ENCODE measurements around the gene TBC1D22A.

TBC1D22A gene

DNA sequence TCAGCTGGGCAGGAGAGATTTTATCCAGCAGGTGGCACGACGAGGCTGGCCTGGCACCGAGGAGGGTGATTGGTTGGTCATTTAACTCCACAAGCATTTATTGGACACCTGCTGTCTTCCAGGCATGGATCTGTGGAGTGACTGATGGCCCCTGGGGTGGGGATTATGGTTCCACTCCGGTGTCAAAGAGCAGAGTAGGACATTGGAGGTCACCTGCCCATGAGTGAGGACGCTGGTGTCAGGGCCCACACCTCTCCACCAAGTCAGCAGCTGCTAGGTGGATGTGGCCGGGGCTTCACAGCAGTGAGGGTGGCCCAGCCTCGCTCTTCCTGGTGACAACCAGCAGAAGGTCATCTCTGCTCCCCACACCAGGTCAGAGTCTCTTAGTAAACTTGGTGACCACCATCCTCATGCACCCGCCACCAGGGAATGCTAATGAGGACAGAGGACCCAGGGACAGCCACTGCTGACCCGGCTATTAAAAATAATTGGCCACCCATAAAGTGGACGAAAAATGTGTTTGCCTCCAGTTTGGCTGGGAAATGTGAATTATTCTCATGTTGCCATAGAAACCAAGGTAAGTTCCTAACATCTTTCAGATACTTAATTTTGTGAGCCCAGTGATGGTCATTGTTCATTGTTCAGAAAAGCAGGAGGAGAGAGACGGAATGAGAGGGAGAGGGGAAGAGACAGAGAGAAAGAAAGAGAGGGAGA, 428.7 kb downstream of the TBC1D22A start:
- DNase-seq (ENCODE audit: low read depth in 3 of 3) = no peak

GRCh38 chr22:47191671-47192650, 429.5 kb downstream of the TBC1D22A start:
- no peak for DNase-seq (ENCODE audit: low read depth in 3 of 3)

DNA sequence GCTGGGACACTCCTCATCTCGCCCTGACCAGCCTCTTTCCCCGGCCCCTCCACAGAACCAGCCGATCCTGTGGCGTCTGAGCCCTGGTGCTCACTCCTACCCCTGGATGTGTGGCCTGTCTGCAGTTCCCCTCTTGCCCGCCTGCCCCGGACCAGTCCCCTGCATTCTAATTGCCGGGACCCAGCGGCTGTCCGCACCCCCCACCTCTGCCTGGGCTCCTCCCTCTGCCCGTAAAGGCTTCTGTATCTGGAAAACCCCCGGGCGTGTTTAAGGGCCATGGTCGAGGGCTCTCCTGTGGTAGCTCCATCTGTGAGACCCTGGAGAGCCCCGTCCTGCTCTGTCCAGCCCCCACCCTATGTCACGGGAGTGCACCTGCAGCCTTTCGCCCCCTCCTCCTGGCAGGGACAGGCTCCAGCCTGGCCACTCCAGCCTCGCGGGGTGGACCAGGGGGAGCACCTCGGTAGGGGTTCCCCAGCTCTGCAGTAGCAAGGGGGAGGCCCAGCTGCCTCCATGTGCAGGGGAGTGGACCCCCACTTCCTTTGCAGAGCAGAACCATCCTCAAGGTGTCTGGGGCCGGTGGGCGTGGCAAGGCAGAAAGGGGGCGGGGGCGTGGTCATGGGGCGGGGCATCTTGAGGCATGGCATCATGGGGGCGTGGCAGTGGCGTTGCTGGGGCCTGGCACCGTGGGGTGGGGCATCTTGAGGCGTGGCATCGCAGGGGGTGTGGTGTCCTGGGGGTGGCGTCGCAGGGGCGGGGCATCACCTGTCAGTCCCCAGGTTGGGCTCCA, 430.4 kb downstream of the TBC1D22A start:
- DNase-seq (ENCODE audit: low read depth in 3 of 3) = no peak

- no peak for DNase-seq (ENCODE audit: low read depth in 3 of 3)
Observed at GRCh38 chr22:47193606-47194329, 431.3 kb downstream of the TBC1D22A start.

DNA sequence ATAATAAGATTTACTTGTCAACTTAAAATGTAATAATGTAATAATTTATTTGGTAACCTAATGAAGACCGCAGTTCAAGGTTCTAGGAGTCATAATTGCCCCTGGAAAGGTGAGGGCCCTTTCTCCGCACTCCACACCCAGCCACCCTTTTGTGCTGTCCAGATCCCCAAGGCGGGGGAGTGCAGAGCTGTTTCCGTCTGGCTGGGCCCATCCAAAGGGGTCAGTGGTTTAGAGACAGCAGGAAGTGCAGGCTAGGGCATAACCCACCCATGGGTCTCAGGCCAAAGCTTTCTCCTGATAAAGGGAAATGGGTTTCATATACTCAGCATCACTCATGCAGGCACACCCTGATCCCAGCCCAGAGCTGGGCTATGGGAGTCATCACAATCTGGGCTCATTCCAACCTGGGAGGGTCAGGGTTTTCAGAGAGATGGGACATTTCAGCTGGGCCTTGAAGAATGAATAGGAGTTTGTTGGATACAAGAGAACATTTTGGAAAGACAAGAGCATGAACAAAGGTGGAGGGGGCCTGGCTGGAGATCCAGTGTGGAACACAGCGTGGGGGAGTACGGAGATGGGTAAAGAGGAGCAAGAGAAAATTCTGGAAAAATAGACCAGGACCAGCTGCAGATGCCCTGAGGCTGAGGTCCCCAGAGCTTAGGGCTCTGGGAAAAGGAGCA, 432.2 kb downstream of the TBC1D22A start:
- DNase-seq (ENCODE audit: low read depth in 3 of 3) = no peak

- DNase-seq (ENCODE audit: low read depth in 3 of 3) = no peak
Observed at GRCh38 chr22:47195156-47195483, 432.7 kb downstream of the TBC1D22A start.

DNA sequence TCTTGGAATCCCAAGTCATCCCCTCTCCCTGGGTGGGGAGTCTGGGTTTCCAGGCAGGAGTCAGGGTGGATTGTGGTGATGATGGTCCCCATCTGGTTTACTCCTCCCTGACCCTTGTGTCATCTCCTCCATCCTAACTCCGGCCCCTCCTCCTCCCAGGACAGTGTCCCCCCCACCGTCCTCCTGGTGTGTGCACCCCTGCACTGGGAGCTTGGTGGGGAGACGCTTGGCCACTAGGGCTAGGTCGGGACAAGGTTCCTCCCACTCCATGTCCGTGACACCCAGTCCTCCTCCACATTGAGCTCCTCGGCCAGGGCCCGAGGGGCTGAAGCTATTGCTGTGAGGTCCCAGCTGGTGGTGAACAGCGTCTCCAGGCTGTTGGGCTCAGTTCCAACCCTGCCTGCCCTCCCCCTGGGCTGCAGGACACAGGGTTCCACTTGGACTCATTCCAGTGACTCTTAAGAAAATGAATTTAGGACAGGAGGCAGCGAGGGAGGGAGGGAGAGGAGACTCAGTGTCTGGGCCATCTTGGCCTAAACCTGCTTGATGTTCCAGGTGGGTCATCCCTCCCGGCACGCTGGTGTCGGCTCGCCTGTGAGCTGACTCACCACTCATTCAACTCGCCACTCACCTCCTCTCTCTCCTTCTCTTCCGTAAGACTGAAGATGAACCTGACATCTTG, 433.2 kb downstream of the TBC1D22A start:
- DNase-seq (ENCODE audit: low read depth in 3 of 3) = no peak

DNA sequence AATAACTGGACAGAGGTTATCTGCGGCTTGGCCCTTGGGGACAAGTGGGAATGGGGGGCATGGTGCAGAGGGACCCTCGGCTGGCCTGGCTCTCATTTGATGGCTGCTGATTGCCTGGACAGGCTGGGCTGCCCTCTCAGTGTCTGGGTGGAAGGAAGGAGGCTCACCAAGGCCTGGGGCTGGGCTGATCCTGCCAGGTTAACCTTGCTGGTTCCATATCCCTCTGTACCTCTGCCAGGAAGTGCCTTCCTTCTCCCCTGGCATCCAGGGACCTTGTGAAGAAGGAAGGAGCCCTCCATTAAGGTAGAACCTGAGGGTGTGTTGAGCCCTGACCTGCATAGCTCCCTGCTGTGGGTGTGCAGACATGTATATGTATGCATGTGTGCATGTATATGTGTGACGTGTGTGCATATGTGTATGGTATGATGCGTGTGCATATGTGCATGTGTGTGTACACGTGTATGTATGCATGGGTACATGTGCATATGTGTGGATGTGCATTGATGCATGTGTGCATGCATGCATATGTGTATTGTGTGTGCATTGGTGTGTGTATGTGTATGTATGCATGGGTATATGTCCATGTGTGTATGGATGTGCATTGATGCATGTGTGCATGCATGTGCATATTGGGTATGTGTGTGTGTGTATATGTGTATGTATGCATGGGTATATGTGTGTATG, 433.9 kb downstream of the TBC1D22A start:
- no peak for DNase-seq (ENCODE audit: low read depth in 3 of 3)

DNA sequence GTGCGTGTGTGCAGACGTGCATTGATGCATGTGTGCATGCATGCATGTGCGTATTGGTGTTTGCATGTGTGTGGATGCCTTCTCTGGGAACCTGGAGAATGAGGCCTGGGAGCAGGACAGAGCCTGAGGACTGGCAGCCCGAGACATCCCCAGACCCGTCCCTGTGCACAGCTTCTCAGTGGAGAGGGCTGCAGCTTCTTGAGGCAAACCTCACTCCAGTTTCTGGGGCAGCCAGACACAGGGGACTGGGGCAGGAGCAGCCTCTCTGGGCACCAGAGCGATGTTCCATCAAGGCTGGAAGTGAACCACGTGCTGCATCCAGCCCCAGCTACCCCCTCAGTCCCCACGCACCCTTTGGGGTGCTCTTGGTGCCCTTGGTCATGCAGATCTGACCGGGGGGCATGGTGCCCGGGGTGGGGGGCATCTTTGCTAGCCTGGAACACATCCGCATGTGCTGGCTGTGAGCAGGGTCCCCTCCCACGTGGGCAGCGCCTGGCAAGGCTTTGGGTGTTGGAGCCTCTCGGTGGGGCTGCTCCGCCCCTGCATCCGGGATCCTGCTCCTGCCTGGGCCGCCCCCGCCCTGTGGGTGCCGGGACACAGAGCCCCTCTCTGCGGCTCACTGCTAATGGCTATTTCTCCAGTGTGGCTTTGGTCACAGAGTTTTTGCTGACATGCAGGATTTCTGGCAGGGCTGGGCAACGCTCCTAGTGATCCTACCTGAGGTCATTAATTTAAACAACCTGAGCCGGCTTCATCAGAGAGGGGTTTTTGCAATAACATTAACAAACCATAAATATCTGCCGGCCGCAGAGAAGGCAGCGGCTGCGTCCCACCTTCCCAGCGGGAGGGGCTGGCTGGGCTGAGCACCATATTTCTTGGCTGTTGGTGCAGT, 434.7 kb downstream of the TBC1D22A start:
- DNase-seq (ENCODE audit: low read depth in 3 of 3) = no peak

GRCh38 chr22:47197773-47198500, 435.5 kb downstream of the TBC1D22A start:
- no peak for DNase-seq (ENCODE audit: low read depth in 3 of 3)

DNA sequence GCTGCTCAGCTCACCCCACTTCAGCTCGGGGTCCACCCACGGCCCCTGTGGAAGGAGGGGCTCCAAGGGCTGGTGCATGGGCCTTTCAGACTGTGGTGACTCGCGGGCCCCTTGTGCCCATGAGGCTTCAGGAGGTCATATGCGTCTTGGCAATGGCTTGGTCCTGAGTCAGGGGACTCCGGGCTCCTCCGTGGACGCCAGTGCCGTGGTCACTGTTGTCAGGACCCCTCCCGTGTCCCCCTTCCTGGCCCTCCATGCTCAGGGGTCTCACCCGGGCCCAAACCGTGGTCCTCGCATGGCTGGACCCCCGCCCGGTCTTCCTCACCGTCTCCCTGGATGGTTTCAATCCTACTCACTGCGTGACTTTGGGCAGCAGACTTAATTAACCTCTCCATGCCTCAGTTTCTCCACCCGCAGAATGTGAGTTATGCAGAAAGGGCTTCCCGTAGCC, 436.4 kb downstream of the TBC1D22A start:
- DNase-seq (ENCODE audit: low read depth in 3 of 3) = no peak

- DNase-seq (ENCODE audit: low read depth in 3 of 3) = no peak
Observed at GRCh38 chr22:47199261-47199978, 437.0 kb downstream of the TBC1D22A start.

DNA sequence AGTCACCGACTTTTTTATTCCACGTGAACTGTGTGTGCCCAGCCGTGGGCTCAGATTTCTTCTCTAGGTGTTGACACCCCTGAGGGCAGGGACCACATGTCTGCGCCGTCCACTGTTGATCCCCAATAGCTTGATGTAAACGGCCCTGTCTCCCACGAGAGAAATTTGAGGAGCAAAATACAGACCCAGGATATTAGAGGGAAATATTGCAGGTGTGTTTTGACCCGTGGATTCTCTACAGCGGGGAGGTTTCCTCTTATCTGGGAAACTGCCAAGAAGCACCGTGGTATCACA, 437.5 kb downstream of the TBC1D22A start:
- no peak for DNase-seq (ENCODE audit: low read depth in 3 of 3)

GRCh38 chr22:47200273-47201051, 438.0 kb downstream of the TBC1D22A start:
- DNase-seq (ENCODE audit: low read depth in 3 of 3) = no peak

DNA sequence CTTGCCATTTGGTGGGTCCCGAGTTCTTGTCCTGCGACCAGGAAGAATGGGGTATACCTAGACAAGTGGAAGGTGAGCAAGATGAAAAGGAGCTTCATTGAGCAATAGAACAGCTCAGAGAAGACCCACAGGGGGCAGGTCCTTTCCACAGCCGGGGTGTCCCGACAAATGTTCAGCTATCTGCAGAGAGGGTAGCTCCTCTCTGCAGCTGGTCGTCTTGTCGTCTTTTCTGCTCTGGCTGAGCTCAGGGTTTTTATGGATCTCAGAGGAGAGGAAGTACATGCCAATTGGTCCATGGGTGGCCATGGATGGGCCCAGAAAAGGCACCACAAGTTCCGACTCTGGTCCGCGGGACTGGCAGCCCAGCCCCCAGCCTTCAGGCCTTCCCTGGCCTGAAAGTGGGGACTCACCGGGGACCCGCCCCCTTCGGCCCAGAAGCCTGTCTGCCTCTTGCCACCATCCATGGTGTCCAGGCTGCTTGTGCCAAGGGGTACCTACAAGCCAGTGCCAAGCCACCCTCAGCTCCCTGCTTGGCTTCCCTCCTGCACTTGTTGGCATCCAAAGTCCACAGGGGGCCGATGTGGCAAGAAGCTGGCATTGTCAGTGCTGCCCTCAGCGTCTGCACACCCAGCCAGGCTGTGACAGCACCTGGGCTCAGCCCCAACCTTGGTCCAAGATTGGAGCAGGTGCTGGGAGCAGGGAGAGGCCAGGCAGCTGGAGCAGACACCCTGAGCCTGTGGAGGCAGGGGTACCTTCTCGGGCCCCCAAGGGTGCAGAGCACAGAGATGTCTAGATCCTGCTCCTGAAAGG, 438.9 kb downstream of the TBC1D22A start:
- DNase-seq (ENCODE audit: low read depth in 3 of 3) = no peak

Data from stimulated activated CD4-positive, alpha-beta T cell treated with anti-CD3 and anti-CD28 coated beads, TNF-alpha, amount 100 ng/mL, for 48 hours (primary cell).